GM18508 (cell line): Measurements from ENCODE around the gene PARP12.

Source experiments
- ATAC-seq: cut with Tn5 transposase; IDR thresholded peaks from one replicate; pipeline ENCODE4 v1.9.1; 2021; ENCODE audit warnings: moderate number of reproducible peaks; ENCODE audit not compliant: insufficient read depth, unreplicated experiment

PARP12 gene

GRCh38 chr7:140039896-140040295 is 22.9 kb downstream of the PARP12 start:
- no peak for ATAC-seq

GRCh38 chr7:140039066-140039465 is 23.7 kb downstream of the PARP12 start:
- no peak for ATAC-seq

GRCh38 chr7:140036224-140036962 is 26.4 kb downstream of the PARP12 start:
- ATAC-seq, result no peak

- no peak for ATAC-seq
These were observed 27.1 kb downstream of the PARP12 start for GRCh38 chr7:140035400-140036223.

- ATAC-seq, result no peak
These were observed 28.3 kb downstream of the PARP12 start for GRCh38 chr7:140034421-140034820.

GRCh38 chr7:140033779-140034363 is 28.9 kb downstream of the PARP12 start:
- ATAC-seq, result no peak

GRCh38 chr7:140033036-140033435 is 29.7 kb downstream of the PARP12 start:
- no peak for ATAC-seq

- no peak for ATAC-seq
These were observed 31.4 kb downstream of the PARP12 start for GRCh38 chr7:140031364-140031763.

- no peak for ATAC-seq
These were observed 33.7 kb downstream of the PARP12 start for GRCh38 chr7:140029072-140029471.

- no peak for ATAC-seq
These were observed 34.4 kb downstream of the PARP12 start for GRCh38 chr7:140028311-140028710.

- no peak for ATAC-seq
These were observed 34.9 kb downstream of the PARP12 start for GRCh38 chr7:140027858-140028257.

GRCh38 chr7:140026935-140027334 is 35.8 kb downstream of the PARP12 start:
- ATAC-seq, result no peak

GRCh38 chr7:140025814-140026433 is 36.8 kb downstream of the PARP12 start:
- no peak for ATAC-seq

- no peak for ATAC-seq
These were observed 37.5 kb downstream of the PARP12 start for GRCh38 chr7:140025241-140025640.

- ATAC-seq, result no peak
These were observed 38.2 kb downstream of the PARP12 start for GRCh38 chr7:140024585-140024984.

GRCh38 chr7:140023728-140024127 is 39.0 kb downstream of the PARP12 start:
- no peak for ATAC-seq

- ATAC-seq, result no peak
These were observed 40.1 kb downstream of the PARP12 start for GRCh38 chr7:140022582-140023211.

GRCh38 chr7:140021603-140022002 is 41.1 kb downstream of the PARP12 start:
- no peak for ATAC-seq

GRCh38 chr7:140019606-140020005 is 43.1 kb downstream of the PARP12 start:
- ATAC-seq, result no peak

GRCh38 chr7:140019172-140019571 is 43.6 kb downstream of the PARP12 start:
- no peak for ATAC-seq
